HTERT RPE-1 (cell line): ENCODE measurements around the gene CASZ1.

Source experiments
- in situ Hi-C: fragments of 300-500 bp; cut with MboI; formaldehyde crosslinking; loops from 4 replicates; pipeline ENCODE4 v1.14.3; 2020; ENCODE audit warnings: low sequenced_read_pairs

CASZ1 gene, protein sequence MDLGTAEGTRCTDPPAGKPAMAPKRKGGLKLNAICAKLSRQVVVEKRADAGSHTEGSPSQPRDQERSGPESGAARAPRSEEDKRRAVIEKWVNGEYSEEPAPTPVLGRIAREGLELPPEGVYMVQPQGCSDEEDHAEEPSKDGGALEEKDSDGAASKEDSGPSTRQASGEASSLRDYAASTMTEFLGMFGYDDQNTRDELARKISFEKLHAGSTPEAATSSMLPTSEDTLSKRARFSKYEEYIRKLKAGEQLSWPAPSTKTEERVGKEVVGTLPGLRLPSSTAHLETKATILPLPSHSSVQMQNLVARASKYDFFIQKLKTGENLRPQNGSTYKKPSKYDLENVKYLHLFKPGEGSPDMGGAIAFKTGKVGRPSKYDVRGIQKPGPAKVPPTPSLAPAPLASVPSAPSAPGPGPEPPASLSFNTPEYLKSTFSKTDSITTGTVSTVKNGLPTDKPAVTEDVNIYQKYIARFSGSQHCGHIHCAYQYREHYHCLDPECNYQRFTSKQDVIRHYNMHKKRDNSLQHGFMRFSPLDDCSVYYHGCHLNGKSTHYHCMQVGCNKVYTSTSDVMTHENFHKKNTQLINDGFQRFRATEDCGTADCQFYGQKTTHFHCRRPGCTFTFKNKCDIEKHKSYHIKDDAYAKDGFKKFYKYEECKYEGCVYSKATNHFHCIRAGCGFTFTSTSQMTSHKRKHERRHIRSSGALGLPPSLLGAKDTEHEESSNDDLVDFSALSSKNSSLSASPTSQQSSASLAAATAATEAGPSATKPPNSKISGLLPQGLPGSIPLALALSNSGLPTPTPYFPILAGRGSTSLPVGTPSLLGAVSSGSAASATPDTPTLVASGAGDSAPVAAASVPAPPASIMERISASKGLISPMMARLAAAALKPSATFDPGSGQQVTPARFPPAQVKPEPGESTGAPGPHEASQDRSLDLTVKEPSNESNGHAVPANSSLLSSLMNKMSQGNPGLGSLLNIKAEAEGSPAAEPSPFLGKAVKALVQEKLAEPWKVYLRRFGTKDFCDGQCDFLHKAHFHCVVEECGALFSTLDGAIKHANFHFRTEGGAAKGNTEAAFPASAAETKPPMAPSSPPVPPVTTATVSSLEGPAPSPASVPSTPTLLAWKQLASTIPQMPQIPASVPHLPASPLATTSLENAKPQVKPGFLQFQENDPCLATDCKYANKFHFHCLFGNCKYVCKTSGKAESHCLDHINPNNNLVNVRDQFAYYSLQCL (N-terminal part only)

DNA sequence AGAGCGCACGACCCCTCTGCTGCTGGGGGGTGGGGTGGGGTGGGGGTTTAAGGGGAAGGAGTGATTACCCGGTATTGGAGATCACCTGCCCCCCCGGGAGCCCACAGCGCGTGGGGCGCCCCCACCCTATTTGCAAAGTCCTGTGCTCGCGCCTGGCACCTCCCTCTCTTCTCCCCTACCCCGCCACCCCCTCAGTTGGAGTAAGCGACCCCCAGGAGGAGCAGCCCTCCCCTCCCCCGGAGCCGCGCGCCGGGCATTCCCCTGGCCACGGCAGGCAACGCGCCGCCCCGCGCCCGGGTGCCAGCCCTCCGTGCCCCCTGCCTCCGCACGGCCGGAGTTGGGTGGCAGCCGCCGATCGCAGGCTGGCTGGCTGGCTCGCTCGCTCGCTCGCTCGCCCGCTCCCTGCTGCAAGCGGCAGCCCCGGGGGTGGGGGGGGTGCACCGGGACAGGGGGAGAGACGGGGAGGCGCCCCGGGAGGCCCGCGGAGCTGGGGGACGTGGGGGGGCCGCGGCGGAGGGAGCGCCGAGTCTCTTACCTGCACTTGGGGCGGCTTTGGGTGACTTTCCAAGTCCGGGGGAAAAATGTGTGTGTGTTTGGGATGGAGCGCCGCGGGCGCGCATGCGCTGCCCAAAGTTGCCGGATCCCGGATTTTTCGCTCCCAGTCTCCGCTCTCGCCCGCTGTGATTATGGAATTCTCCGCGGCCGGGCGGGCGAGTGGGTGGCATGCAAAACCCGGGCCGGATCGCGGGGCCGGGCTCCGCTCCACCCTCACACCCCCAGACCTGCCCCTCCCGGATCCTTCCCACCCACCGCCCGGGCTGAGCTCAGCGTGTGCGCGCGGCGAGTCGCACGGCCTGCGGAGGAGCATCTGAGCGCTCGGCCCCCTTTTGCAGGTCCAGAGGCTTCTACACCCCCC lies at the start of gene CASZ1:
Gene CASZ1 (minus strand): TSS at position 618 of the 916 bp plus-strand sequence. CDS start 102,757 bp downstream, outside the sequence.
- in situ Hi-C loops = no loop called here

- in situ Hi-C loops = no loop called here
These were observed 47.3 kb upstream of the CASZ1 start for GRCh38 chr1:10843697-10844096.

DNA sequence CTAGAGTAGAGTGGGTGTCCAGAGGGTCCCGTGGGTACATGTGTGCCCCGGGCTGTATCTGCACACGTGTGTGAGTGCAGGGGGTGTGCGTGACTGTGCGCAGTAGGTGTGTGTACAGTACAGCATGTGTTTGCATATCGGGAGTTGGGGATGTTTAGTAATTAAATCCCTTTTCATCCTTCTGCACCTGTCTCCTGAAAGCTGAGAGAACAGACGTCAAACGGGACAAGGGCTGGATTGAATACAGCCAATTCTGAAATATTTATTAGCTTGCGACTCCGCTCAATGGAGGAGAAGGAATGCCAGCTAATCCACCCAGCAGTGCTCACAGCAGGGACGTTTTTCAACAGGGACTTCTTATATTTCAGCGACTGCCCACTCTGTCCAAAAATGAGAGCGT lies 44.7 kb upstream of the CASZ1 start:
- in situ Hi-C loops = no loop called here

DNA sequence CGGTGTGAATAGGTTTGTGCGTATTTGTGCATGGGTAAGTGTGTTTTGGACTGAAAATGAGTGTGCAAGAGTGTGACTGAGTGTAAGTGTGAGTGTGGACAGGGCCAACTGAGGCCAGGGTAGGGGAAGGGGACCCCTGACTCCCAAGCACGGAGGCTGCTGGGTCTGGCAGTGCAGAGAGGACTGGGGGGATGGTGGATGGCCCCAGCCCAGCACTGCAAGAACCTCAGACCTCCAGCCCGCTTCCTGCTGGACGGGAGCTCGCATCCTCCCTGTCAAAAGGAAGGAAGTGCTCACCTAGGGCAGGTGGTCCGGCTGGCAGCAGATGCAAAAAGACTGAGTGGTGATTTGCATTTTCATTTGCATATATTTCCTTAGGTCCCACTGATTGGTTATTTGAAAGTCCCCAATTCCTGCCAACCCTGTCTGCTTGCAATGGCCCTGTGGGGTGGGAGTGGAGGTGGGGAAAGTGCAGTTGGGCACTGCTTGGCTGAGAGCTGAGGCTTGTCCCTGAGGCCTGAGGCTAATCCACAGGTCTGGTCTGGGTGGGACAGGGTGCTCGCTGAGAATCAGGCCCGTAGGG lies 42.8 kb upstream of the CASZ1 start:
- in situ Hi-C loops = no loop called here

DNA sequence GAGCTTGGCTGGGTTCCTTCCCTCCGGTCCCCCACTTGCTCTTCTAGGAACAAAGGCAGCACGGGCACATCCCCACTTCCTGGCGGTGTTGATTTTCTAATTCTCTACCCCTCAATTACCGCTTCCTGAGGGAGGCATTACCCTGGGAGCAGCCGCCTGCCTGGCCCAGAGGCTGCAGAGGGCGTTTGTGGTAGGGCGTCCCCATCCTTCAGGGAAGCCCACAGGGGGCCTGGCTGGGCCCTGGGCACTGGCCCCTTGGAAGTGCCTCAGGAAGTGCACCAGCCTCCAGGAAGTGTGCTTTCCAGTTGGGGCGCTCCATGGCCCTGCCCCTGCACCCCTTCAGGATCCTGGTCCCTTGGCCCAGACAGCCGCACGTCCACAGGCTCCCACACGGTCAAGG lies 42.1 kb upstream of the CASZ1 start:
- in situ Hi-C loops = no loop called here

- in situ Hi-C loops = no loop called here
These were observed 40.3 kb upstream of the CASZ1 start for GRCh38 chr1:10836726-10837125.

DNA sequence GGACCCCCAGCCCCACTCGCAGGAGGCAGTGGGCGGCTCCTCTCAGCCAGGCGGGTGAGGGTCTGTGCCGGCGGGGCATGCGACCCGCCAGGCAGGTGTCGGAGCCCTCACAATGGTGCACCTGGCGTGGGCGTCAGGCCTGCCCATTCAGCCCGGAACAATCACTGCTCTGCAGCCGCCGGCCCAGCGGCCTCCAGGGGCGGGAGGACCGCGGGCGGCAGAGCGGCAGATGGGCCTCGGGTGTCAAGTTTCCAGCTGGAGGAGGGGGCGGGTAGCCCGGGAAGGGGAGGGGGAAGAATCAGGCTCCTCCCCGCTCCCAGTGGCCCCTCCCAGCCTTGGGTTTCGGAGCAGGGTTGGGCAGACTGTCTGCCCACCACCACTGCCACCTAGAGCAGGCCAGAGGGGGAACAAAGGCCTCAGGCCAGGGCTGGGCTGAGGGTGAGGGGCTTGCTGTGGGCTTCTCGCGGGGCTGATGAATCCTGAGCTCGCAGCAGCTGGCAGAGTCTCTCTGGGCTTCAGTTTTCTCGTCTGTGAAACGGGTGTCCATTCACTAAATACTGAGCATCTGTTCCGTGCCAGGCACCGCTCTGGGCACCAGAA lies 39.5 kb upstream of the CASZ1 start:
- in situ Hi-C loops = no loop called here

- in situ Hi-C loops = no loop called here
These were observed 39.0 kb upstream of the CASZ1 start for GRCh38 chr1:10835421-10835820.

GRCh38 chr1:10834770-10835412 lies 38.4 kb upstream of the CASZ1 start:
- in situ Hi-C loops = no loop called here

DNA sequence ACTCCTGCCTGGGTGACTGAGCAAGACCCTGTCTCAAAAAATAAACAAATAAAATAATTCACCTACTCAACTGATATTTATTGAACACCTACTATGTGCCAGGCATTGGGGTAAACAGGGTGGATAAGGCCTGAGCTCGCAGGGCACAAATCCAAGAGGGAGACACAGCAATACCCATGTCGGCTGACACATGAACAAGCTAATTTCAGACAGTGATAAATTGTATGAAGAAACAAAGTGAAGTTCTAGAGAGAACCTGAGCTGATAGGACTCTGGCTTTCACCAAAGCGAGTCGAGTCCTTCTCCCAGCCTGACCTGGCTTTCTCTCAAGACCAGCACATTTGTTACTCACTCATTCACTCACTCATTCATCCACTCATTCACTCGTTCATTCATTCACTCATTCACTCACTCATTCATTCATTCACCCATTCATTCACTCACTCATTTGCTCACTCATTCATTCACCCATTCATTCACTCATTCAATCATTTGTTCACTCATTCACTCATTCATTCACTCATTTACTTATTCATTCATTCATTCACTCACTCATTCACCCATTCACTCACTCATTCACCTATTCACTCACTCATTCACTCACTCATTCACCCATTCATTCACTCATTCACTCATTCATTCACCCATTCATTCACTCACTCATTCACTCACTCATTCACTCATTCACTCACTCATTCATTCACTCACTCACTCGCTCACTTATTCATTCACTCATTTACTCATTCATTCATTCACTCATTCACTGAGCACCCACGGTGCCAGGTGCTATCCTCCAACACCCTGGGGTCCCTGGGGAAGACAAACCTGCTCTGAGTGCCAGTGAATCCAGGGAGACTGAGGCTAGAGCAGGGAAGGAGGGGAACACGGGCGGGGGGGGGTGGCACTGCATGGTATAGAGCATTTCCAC lies 37.4 kb upstream of the CASZ1 start:
- in situ Hi-C loops = no loop called here

- in situ Hi-C loops = no loop called here
These were observed 36.3 kb upstream of the CASZ1 start for GRCh38 chr1:10832703-10833102.

DNA sequence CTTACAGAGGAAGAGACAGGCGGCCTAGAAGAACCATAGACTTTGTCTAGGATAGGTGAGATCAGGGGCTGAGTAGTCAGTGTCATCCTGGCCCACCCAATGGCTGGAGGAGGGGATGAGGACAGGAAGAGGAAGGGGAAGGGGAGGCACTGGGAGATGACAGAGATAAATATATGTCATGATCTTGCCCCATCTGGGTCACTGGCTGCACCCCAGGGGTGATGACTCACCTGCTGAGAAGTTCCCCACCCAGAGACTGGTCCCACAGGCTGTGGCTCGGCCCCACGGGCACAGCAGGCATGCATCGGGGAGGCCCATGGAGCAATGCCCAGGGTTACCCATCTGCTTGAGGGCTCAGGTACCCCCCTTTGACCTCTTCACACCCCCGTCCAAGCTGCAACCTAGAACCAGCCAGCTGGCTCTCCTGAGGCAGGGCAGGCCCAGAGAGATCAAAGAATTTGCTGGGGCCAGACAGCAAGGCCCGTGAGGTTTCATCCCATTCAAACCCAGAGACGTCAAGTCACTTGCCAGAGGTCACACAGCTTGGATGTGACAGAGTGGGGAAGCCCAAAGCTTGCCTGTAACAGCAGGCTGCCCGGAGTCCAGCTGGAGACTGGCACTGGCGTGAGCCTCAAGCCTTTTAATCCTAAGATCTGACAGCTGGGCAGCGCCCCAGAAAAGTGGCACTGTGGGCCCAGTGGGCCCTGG lies 34.7 kb upstream of the CASZ1 start:
- in situ Hi-C loops = no loop called here

GRCh38 chr1:10829965-10830515 lies 33.6 kb upstream of the CASZ1 start:
- in situ Hi-C loops = no loop called here

DNA sequence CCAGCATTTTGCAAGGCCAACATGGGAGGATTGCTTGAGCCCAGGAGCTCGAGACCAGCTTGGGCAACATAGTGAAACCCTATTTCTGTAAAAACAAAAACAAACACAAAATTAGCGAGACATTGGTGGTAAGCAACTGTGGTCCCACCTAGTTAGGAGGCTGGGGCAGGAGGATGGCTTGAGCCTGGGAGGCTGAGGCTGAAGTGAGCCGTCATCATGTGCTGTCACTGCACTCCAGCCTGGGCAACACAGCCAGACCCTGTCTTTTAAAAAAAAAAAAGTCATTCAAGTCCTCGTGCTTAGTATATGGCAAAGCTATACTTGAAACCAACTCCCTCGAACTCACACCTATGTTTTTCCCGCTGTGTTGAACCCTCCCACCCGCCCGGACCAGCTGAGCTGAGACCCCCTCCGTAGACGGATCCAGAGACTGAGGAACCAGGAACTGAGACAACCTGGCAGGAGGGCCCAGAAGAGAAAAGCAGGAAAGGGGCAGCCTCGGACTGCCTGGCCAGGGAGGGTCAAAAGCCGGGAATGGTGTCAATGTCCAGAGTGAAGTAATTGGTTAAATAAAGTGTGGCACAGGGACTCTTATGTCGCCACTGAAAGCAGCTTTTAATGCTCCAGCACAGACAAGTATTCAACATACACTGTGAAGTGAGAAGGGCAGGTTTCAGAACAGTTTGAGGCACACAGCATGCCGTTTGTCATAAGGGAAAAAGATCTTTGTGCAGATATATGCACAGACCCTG lies 32.8 kb upstream of the CASZ1 start:
- in situ Hi-C loops = no loop called here

DNA sequence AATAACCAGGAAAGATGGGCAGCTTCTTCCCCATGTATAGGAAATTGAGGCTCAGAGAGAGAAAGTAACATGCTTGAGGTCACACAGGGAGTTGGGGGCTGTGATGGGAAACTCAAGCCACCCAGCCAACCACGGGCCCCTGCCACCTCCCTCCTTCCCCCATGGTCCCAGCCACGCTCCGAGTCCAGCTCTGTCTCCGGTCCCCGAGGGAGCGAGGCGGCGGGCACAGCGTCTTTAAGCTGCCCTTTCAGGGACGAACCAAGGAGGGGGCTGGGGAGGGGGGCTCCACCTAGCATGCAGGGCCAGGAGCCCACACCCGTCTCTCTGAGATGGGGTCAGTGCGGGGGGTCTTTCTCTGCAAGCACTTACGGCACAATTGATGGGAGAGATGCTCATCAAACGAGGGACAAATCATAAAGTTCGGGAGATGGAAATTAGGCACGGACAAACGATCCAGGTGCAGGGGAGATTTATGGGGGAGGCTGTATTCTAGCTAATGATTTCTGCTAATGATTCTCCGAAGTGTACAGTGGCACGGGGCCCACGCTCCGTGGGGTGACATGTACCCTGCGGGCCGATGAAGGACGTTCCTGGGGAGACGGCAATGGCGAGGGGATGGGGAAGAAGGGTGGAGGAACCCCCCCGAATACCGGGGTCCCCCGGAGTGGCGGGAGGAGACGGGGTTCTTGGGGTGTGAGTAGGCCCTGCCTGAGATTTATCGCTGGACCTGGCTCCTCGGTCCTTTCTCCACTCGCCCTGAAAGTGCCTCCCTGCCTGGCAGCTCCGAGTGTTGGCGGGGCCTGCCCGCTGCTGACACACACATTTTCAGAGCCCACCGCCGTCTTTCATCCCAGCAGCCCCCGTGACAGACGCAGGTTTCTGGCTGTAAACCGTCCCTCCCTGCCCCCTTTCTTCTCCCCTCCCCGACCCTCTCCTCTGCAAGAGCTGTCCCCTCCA lies 31.2 kb upstream of the CASZ1 start:
- in situ Hi-C loops = no loop called here
